Lung (tissue), 12 donors: ENCODE results near the gene PRICKLE2. TPM values are rescaled to one million over a fixed set of nuclear protein-coding genes. Genes with fewer than 3 reads are reported as not detected.
A peak's percentile ranks its signal among the peaks of the same experiment; 100 is the strongest.

Experiments
- ATAC-seq: fragments of 200-7000 bp; cut with Tn5 transposase; one replicate; pipeline ENCODE4 v1.9.1; 2020; ENCODE audit warnings: moderate number of reproducible peaks; ENCODE audit not compliant: insufficient read depth, low FRiP score
- DNase-seq, 3 donors: peaks; one replicate each; pipeline ENCODE4 v3.0.0-alpha.2; 2013 to 2017
- H3K27ac ChIP-seq, 2 donors: one replicate each; pipeline ENCODE4 v1.5.1; 2013; ENCODE audit warnings: mild to moderate bottlenecking in 2 of 2, moderate library complexity in 2 of 2, control low read depth in 1 of 2, inconsistent platforms in 1 of 2, low read depth in 1 of 2, low read length in 1 of 2
- H3K27me3 ChIP-seq, 3 donors: one replicate each; pipeline ENCODE4 v1.5.1; 2013; ENCODE audit warnings: low read length in 2 of 3; ENCODE audit not compliant: control insufficient read depth in 3 of 3, insufficient read depth in 3 of 3
- H3K36me3 ChIP-seq, 4 donors: one replicate each; pipeline ENCODE4 v1.5.1; 2013; ENCODE audit warnings: low read length in 4 of 4, mild to moderate bottlenecking in 1 of 4, moderate library complexity in 1 of 4; ENCODE audit not compliant: control insufficient read depth in 4 of 4, insufficient read depth in 4 of 4
- H3K4me1 ChIP-seq, 5 donors: one replicate each; pipeline ENCODE4 v1.5.1; 2013; ENCODE audit warnings: low read length in 5 of 5, mild to moderate bottlenecking in 2 of 5, moderate library complexity in 1 of 5; ENCODE audit not compliant: control insufficient read depth in 5 of 5, insufficient read depth in 5 of 5
- H3K4me3 ChIP-seq: one replicate; pipeline ENCODE4 v1.5.1; 2013; ENCODE audit warnings: mild to moderate bottlenecking, control low read depth, moderate library complexity
- H3K9ac ChIP-seq, 2 donors: one replicate each; pipeline ENCODE4 v1.5.1; 2013; ENCODE audit warnings: low read length in 2 of 2, control low read depth in 1 of 2; ENCODE audit not compliant: insufficient read depth in 1 of 2
- H3K9me3 ChIP-seq, 4 donors: one replicate each; pipeline ENCODE4 v1.5.1; 2013; ENCODE audit warnings: low read length in 3 of 4, mild to moderate bottlenecking in 1 of 4, moderate library complexity in 1 of 4; ENCODE audit not compliant: control insufficient read depth in 4 of 4, insufficient read depth in 3 of 4
- CTCF ChIP-seq: IDR thresholded peaks from 2 replicates; pipeline ENCODE4 v1.5.1; 2012; ENCODE audit warnings: mild to moderate bottlenecking; ENCODE audit errors: control extremely low read depth, extremely low read depth
- WGBS, 2 donors: extraction: QIAGEN DNeasy Blood & Tissue Kit; methylation state at CpG; one replicate each; pipeline ENCODE4 v1.1.7; 2013; 5-methylcytosine and 5-hydroxymethylcytosine counted together
- polyA plus RNA-seq, 2 donors: library from polyadenylated mRNA; stranded (reverse); fragments of 200-250 nt; gene quantifications; one replicate each; pipeline ENCODE4 v1.2.1, GENCODE V29; 2013
- total RNA-seq, 2 donors: library from RNA; depleted of rRNA in 1 of 2; stranded (reverse); fragments of >200 nt in 1 of 2; gene quantifications; one replicate each; pipeline ENCODE4 v1.2.1, GENCODE V29; 2014 to 2021
- donor health status: control.
- donor health status: control.
- donor health status: Bipolar disorder and iron deficiency.
- donor health status: healthy.
- donor health status: DM: yes; HTN: yes; CAD: no.

Gene PRICKLE2
- total and polyA plus RNA-seq, 4 donors, result 4.0 to 88.0 (median 19.9) TPM

GRCh38 chr3:64063207-64063982, 161.9 kb downstream of the PRICKLE2 start:
- Histone ChIP-seq H3K9ac (no peak overlapping the region), H3K4me3 (no peak overlapping the region), H3K27ac (peak overlapping the region in 1 of 2 donors; percentile 18), H3K27me3 (no peaks in the 10 kb centered on the region), H3K9me3 (no peaks in the 10 kb centered on the region), H3K36me3 (no peaks in the 10 kb centered on the region), H3K4me1 (peaks cover 0 to 16% (median 5%) of the 10 kb centered on the region in 5 donors)
- DNase-seq (no peak), ATAC-seq (no peak)
- TF ChIP-seq CTCF, result no peak
- WGBS, 2 donors, result 56 to 77% methylated on average over 5 of the region's 5 CpGs

- DNase-seq (no peak), ATAC-seq (no peak)
- no peaks in the 10 kb centered on the region for H3K27me3 ChIP-seq
- peaks cover 0 to 4% (median 0%) of the 10 kb centered on the region in 5 donors for H3K4me1 ChIP-seq
- no peaks in the 10 kb centered on the region for H3K9me3 ChIP-seq
- H3K36me3 ChIP-seq, result no peaks in the 10 kb centered on the region
- H3K27ac ChIP-seq, result no peak overlapping the region
- TF ChIP-seq CTCF, result no peak
- no peak overlapping the region for H3K9ac ChIP-seq
- no peak overlapping the region for H3K4me3 ChIP-seq
- WGBS, 2 donors, result 63 to 81% methylated on average over 5 of the region's 5 CpGs
Measured at GRCh38 chr3:64061628-64062027, 163.6 kb downstream of the PRICKLE2 start.

GRCh38 chr3:64059484-64060175, 165.6 kb downstream of the PRICKLE2 start:
- Histone ChIP-seq H3K36me3 (no peaks in the 10 kb centered on the region), H3K4me3 (no peak overlapping the region), H3K9me3 (no peaks in the 10 kb centered on the region), H3K27ac (no peak overlapping the region), H3K27me3 (no peaks in the 10 kb centered on the region), H3K4me1 (peaks cover 0 to 6% (median 0%) of the 10 kb centered on the region in 5 donors), H3K9ac (no peak overlapping the region)
- WGBS, 2 donors, result 90 to 95% methylated on average over 3 of the region's 3 CpGs
- ATAC-seq (no peak), DNase-seq (no peak)
- TF ChIP-seq CTCF, result no peak
